ENCODE measurements around the gene P2RY4. TPM values are rescaled to one million over a fixed set of nuclear protein-coding genes. Genes with fewer than 3 reads are reported as not detected.
"Not testable (repeated sequence)": the region's sequence is repeated elsewhere in the genome, so short reads cannot be mapped to it uniquely, and the experiment has no call there.

P2RY4 gene
- total and polyA plus RNA-seq, 4 donors = 0.06 to 0.30 (median 0.16) TPM

GRCh38 chrX:70219938-70220764 is 39.9 kb downstream of the P2RY4 start:
- Histone ChIP-seq H3K27ac (ENCODE audit: low read depth, low read length) (no peak overlapping the region), H3K4me3 (ENCODE audit: low read depth, low read length) (no peak overlapping the region), H3K9me3 (ENCODE audit: control insufficient read depth, insufficient read depth, low read length) (no peaks in the 10 kb centered on the region), H3K4me1 (ENCODE audit: control insufficient read depth, insufficient read depth, low read length) (no peaks in the 10 kb centered on the region), H3K27me3 (ENCODE audit: control insufficient read depth, insufficient read depth, low read length) (no peaks in the 10 kb centered on the region), H3K36me3 (ENCODE audit: control insufficient read depth, insufficient read depth, low read length) (no peaks in the 10 kb centered on the region)
- 80% methylated on average over 1 of the region's 5 CpGs for WGBS (ENCODE audit: insufficient coverage)
- peak in 1 of 6 donors; percentile 51 for DNase-seq (ENCODE audit: low read depth in 4 of 6, low spot score in 6 of 6)

- H3K4me1 ChIP-seq (ENCODE audit: control insufficient read depth, insufficient read depth, low read length); H3K9me3 ChIP-seq (ENCODE audit: control insufficient read depth, insufficient read depth, low read length); H3K27me3 ChIP-seq (ENCODE audit: control insufficient read depth, insufficient read depth, low read length); H3K36me3 ChIP-seq (ENCODE audit: control insufficient read depth, insufficient read depth, low read length); DNase-seq (ENCODE audit: low read depth in 4 of 6, low spot score in 6 of 6); H3K27ac ChIP-seq (ENCODE audit: low read depth, low read length); H3K4me3 ChIP-seq (ENCODE audit: low read depth, low read length): not testable (repeated sequence)
- WGBS (ENCODE audit: insufficient coverage) = 45% methylated on average over 2 of the region's 6 CpGs
Measured at GRCh38 chrX:70209570-70209969, 50.4 kb downstream of the P2RY4 start.

GRCh38 chrX:70208479-70208878 is 51.5 kb downstream of the P2RY4 start:
- H3K27me3 ChIP-seq (ENCODE audit: control insufficient read depth, insufficient read depth, low read length) = no peaks in the 10 kb centered on the region
- H3K36me3 ChIP-seq (ENCODE audit: control insufficient read depth, insufficient read depth, low read length) = no peaks in the 10 kb centered on the region
- no peaks in the 10 kb centered on the region for H3K4me1 ChIP-seq (ENCODE audit: control insufficient read depth, insufficient read depth, low read length)
- no peaks in the 10 kb centered on the region for H3K9me3 ChIP-seq (ENCODE audit: control insufficient read depth, insufficient read depth, low read length)
- no peak for DNase-seq (ENCODE audit: low read depth in 4 of 6, low spot score in 6 of 6)
- H3K4me3 ChIP-seq (ENCODE audit: low read depth, low read length) = no peak overlapping the region
- no peak overlapping the region for H3K27ac ChIP-seq (ENCODE audit: low read depth, low read length)

Small RNAs within 50 kb of the gene (small RNA-seq; reads per million reads assigned to genes)
- 0.06 reads per million for gene RNA5SP507 (ENCODE audit: low replicate concordance)

Other genes starting within 250 kb of the P2RY4 start
- gene AWAT2, start 210.3 kb downstream of the P2RY4 start, total RNA-seq = not detected
- not detected for gene AWAT2, start 210.3 kb downstream of the P2RY4 start, polyA plus RNA-seq (ENCODE audit: insufficient read length in 2 of 2)
- gene OTUD6A, start 197.7 kb downstream of the P2RY4 start, total RNA-seq = not detected
- not detected for gene OTUD6A, start 197.7 kb downstream of the P2RY4 start, polyA plus RNA-seq (ENCODE audit: insufficient read length in 2 of 2)
- 10 to 100 TPM; 65.2 to 79.5 TPM for gene IGBP1, start 126.8 kb downstream of the P2RY4 start, total RNA-seq
- 10 to 100 TPM; 65.9 to 73.7 TPM for gene IGBP1, start 126.8 kb downstream of the P2RY4 start, polyA plus RNA-seq (ENCODE audit: insufficient read length in 2 of 2)
- gene DGAT2L6, start 82.7 kb downstream of the P2RY4 start, total RNA-seq = not detected
- gene DGAT2L6, start 82.7 kb downstream of the P2RY4 start, polyA plus RNA-seq (ENCODE audit: insufficient read length in 2 of 2) = not detected
- not detected for gene AWAT1, start 25.5 kb downstream of the P2RY4 start, total RNA-seq
- gene AWAT1, start 25.5 kb downstream of the P2RY4 start, polyA plus RNA-seq (ENCODE audit: insufficient read length in 2 of 2) = not detected
- gene ARR3, start 8.1 kb upstream of the P2RY4 start, total RNA-seq = not detected
- gene ARR3, start 8.1 kb upstream of the P2RY4 start, polyA plus RNA-seq (ENCODE audit: insufficient read length in 2 of 2) = under 1 TPM in 1 of 2 donors, not detected in 1; 0.45 TPM
- not detected for gene RAB41, start 22.0 kb upstream of the P2RY4 start, total RNA-seq
- gene RAB41, start 22.0 kb upstream of the P2RY4 start, polyA plus RNA-seq (ENCODE audit: insufficient read length in 2 of 2) = 1 to 10 TPM; 1.9 to 2.2 TPM
- 10 to 100 TPM; 44.9 to 55.8 TPM for gene PDZD11, start 29.7 kb upstream of the P2RY4 start, total RNA-seq
- gene PDZD11, start 29.7 kb upstream of the P2RY4 start, polyA plus RNA-seq (ENCODE audit: insufficient read length in 2 of 2) = 10 to 100 TPM; 71.5 to 82.2 TPM
- gene KIF4A, start 29.9 kb upstream of the P2RY4 start, total RNA-seq = 1 to 10 TPM; 6.3 to 8.8 TPM
- 1 to 10 TPM; 9.4 to 9.6 TPM for gene KIF4A, start 29.9 kb upstream of the P2RY4 start, polyA plus RNA-seq (ENCODE audit: insufficient read length in 2 of 2)
- gene GDPD2, start 163.1 kb upstream of the P2RY4 start, total RNA-seq = 1 to 10 TPM; 6.5 to 9.6 TPM
- gene GDPD2, start 163.1 kb upstream of the P2RY4 start, polyA plus RNA-seq (ENCODE audit: insufficient read length in 2 of 2) = 10 to 100 TPM; 35.0 to 45.3 TPM
- 10 to 100 TPM; 27.3 to 40.5 TPM for gene DLG3, start 184.6 kb upstream of the P2RY4 start, total RNA-seq
- 10 to 100 TPM; 47.9 to 50.1 TPM for gene DLG3, start 184.6 kb upstream of the P2RY4 start, polyA plus RNA-seq (ENCODE audit: insufficient read length in 2 of 2)

Data from spinal cord (tissue), 10 donors.